ENCODE data around the gene DUSP5. TPM values are rescaled to one million over a fixed set of nuclear protein-coding genes. Genes with fewer than 3 reads are reported as not detected.

The DUSP5 gene
- total RNA-seq, 1 experiment from 2014 or later: 137 TPM

GRCh38 chr10:110456046-110456445 lies 41.7 kb upstream of the DUSP5 start:
- POLR2A ChIA-PET: interaction anchor here (0.8 to 1.5 kb wide), 5 partner anchors 9 to 48 kb away, joined by 3 to 5 read pairs (median 4); no protein-coding TSS in a partner anchor
- no peaks in the 10 kb centered on the region for H3K36me3 ChIP-seq (ENCODE audit: control insufficient read depth in 1 of 2, insufficient read depth in 2 of 2, low read length in 2 of 2)
- no peak overlapping the region for H3K9ac ChIP-seq (ENCODE audit: low read length)
- ATAC-seq (peak; percentile 12; the same call in 1 of the 2 replicates), DNase-seq (ENCODE audit: low read depth, low spot score) (no peak)
- no peak overlapping the region for H3K4me3 ChIP-seq (replicated peaks in 1 of 2; ENCODE audit: low read depth in 1 of 2, low read length in 2 of 2)
- no peaks in the 10 kb centered on the region for H4K20me1 ChIP-seq (ENCODE audit: insufficient read depth)
- TF ChIP-seq ZBTB33 (IDR thresholded peaks at IDR 0.05; ENCODE audit: extremely low read depth, insufficient replicate concordance, low read length) (no peak), EGR1 (IDR thresholded peaks at IDR 0.05; ENCODE audit: low read depth) (no peak), SP1 (IDR thresholded peaks at IDR 0.05; ENCODE audit: low read depth) (no peak), POLR2AphosphoS5 (IDR thresholded peaks at IDR 0.05; ENCODE audit: low read depth, low read length) (no peak), MAX (IDR thresholded peaks at IDR 0.05) (no peak), ZNF274 (IDR thresholded peaks at IDR 0.05; ENCODE audit: low read depth, low read length) (no peak)
- no peaks in the 10 kb centered on the region for H3K9me2 ChIP-seq (ENCODE audit: insufficient read depth)
- H3K4me1 ChIP-seq (ENCODE audit: control insufficient read depth in 1 of 2, insufficient read depth in 2 of 2, low read length in 2 of 2): peaks cover 54 to 57% of the 10 kb centered on the region in 2 experiments
- CTCF ChIA-PET: interaction anchor here (0.8 kb wide), 1 partner anchor 13 kb away, joined by 3 read pairs; no protein-coding TSS in a partner anchor
- no peak overlapping the region for H2AFZ ChIP-seq (ENCODE audit: low read depth, low read length, poor library complexity, severe bottlenecking)
- no peaks in the 10 kb centered on the region for H3K79me2 ChIP-seq (ENCODE audit: insufficient read depth, low read length)
- no peaks in the 10 kb centered on the region for H3K9me3 ChIP-seq (ENCODE audit: control insufficient read depth in 1 of 2, insufficient read depth in 1 of 2, low read depth in 1 of 2, low read length in 2 of 2)
- intact Hi-C loops (cut with micrococcal nuclease): no loop called here
- peak overlapping the region; percentile 25 for H3K4me2 ChIP-seq (ENCODE audit: low read length)
- no peaks in the 10 kb centered on the region for H3K27me3 ChIP-seq (ENCODE audit: insufficient read depth, low read length)
- H3K27ac ChIP-seq (ENCODE audit: low read depth, low read length): peak overlapping the region; percentile 53
- BruUV-seq (replicated peaks): no TSS peak
- RAD21 ChIA-PET (ENCODE audit: low non-redundant PET in 1 of 2, low total read pairs in 2 of 2, uncharacterized antibody in 2 of 2, unreplicated experiment in 2 of 2): interaction anchor here in 1 of 2 experiments (0.6 kb wide), 1 partner anchor 75 kb away, joined by 3 read pairs; no protein-coding TSS in a partner anchor

Measured in HCT116 (cell line).